ENCODE results near the gene ZDHHC11B.
"Not testable (repeated sequence)": the region's sequence is repeated elsewhere in the genome, so short reads cannot be mapped to it uniquely, and the experiment has no call there.

Gene ZDHHC11B

GRCh38 chr5:684751-685216, 99.7 kb downstream of the ZDHHC11B start:
- Histone ChIP-seq H3K4me2 (ENCODE audit: low read length) (no peak overlapping the region), H3K4me3 (ENCODE audit: low read length) (no peak overlapping the region), H3K79me2 (ENCODE audit: control insufficient read depth, low read length) (no peaks in the 10 kb centered on the region), H3K36me3 (ENCODE audit: control insufficient read depth, low read length) (no peaks in the 10 kb centered on the region), H3K27me3 (ENCODE audit: control insufficient read depth, low read length) (no peaks in the 10 kb centered on the region), H3K9me2 (replicated peaks; ENCODE audit: control insufficient read depth, low read length) (no peaks in the 10 kb centered on the region), H3K4me1 (ENCODE audit: control insufficient read depth, low read length) (no peaks in the 10 kb centered on the region), H4K20me1 (ENCODE audit: control insufficient read depth, insufficient read depth, low read depth, low read length) (no peaks in the 10 kb centered on the region), H3K27ac (ENCODE audit: low read depth, low read length) (no peak overlapping the region), H3F3A (ENCODE audit: control insufficient read depth, insufficient read depth) (no peaks in the 10 kb centered on the region), H3K9me3 (ENCODE audit: control insufficient read depth, insufficient read depth, low read length) (no peaks in the 10 kb centered on the region)
- no peak for TF ChIP-seq EZH2phosphoT487 (IDR thresholded peaks at IDR 0.05; ENCODE audit: borderline replicate concordance, low read length)
- TF ChIP-seq, protein P1, sequence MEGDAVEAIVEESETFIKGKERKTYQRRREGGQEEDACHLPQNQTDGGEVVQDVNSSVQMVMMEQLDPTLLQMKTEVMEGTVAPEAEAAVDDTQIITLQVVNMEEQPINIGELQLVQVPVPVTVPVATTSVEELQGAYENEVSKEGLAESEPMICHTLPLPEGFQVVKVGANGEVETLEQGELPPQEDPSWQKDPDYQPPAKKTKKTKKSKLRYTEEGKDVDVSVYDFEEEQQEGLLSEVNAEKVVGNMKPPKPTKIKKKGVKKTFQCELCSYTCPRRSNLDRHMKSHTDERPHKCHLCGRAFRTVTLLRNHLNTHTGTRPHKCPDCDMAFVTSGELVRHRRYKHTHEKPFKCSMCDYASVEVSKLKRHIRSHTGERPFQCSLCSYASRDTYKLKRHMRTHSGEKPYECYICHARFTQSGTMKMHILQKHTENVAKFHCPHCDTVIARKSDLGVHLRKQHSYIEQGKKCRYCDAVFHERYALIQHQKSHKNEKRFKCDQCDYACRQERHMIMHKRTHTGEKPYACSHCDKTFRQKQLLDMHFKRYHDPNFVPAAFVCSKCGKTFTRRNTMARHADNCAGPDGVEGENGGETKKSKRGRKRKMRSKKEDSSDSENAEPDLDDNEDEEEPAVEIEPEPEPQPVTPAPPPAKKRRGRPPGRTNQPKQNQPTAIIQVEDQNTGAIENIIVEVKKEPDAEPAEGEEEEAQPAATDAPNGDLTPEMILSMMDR (IDR thresholded peaks at IDR 0.05; ENCODE audit: low read depth, low read length, poor library complexity, severe bottlenecking) = no peak

DNA sequence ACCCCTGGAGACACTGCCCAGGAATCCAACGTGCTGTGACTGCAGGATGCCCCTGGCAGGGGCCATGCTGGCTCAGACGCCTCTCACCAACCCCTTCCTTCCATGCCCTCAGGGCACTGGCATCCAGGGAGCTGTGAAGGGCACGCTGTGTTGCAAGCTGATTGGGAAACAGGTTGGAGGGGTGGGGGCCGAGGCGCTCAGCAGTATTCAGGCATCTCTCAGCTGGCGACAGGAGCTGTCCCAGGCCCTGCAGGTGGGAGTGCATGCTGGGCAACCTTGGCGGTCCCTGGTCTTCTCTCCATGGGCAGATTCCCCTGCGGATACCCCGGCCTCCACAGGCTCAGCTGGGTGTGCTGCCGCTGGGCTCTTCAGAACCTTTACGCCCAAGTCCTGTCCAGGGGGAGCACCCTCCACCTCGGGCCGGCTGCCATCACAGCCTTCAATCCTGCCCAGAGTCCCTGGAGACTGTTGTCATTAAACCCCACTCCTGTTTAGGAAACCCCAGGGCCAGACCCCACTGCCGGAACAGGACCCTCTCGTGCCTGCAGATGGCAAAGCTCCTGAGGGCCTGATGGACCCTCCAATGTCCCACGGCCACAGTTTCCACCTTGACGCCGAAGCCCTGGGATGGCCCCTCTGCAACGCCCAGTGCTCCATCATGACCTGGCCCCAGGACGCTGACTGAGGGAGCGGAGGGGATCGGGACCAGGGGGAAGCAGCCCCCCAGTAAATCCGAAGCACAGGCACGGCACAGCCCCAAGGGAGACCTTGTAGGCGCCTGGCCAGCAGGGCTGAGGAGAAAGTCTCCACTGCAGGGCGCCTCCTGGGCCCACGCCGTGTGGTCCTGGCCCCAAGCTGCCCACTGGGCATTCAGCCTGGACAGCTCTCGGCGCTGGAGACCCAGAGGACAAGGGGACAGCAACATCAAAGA, 100.7 kb downstream of the ZDHHC11B start:
- Histone ChIP-seq H3K79me2 (ENCODE audit: control insufficient read depth, low read length) (no peaks in the 10 kb centered on the region), H3K27ac (ENCODE audit: low read depth, low read length) (no peak overlapping the region), H4K20me1 (ENCODE audit: control insufficient read depth, insufficient read depth, low read depth, low read length) (no peaks in the 10 kb centered on the region), H3K27me3 (ENCODE audit: control insufficient read depth, low read length) (no peaks in the 10 kb centered on the region), H3K4me1 (ENCODE audit: control insufficient read depth, low read length) (no peaks in the 10 kb centered on the region), H3K9me2 (replicated peaks; ENCODE audit: control insufficient read depth, low read length) (no peaks in the 10 kb centered on the region), H3K9me3 (ENCODE audit: control insufficient read depth, insufficient read depth, low read length) (no peaks in the 10 kb centered on the region), H3K4me3 (ENCODE audit: low read length) (no peak overlapping the region), H3K4me2 (ENCODE audit: low read length) (no peak overlapping the region), H3K36me3 (ENCODE audit: control insufficient read depth, low read length) (no peaks in the 10 kb centered on the region), H3F3A (ENCODE audit: control insufficient read depth, insufficient read depth) (no peaks in the 10 kb centered on the region)
- no peak for TF ChIP-seq EZH2phosphoT487 (IDR thresholded peaks at IDR 0.05; ENCODE audit: borderline replicate concordance, low read length)
- TF ChIP-seq, protein P1 (IDR thresholded peaks at IDR 0.05; ENCODE audit: low read depth, low read length, poor library complexity, severe bottlenecking) = no peak

GRCh38 chr5:682651-683358, 101.7 kb downstream of the ZDHHC11B start:
- H3K9me2 ChIP-seq (replicated peaks; ENCODE audit: control insufficient read depth, low read length); H4K20me1 ChIP-seq (ENCODE audit: control insufficient read depth, insufficient read depth, low read depth, low read length); H3F3A ChIP-seq (ENCODE audit: control insufficient read depth, insufficient read depth); H3K36me3 ChIP-seq (ENCODE audit: control insufficient read depth, low read length); H3K4me3 ChIP-seq (ENCODE audit: low read length); H3K4me1 ChIP-seq (ENCODE audit: control insufficient read depth, low read length); H3K9me3 ChIP-seq (ENCODE audit: control insufficient read depth, insufficient read depth, low read length); H3K79me2 ChIP-seq (ENCODE audit: control insufficient read depth, low read length); H3K27me3 ChIP-seq (ENCODE audit: control insufficient read depth, low read length); H3K4me2 ChIP-seq (ENCODE audit: low read length); H3K27ac ChIP-seq (ENCODE audit: low read depth, low read length): not testable (repeated sequence)

GRCh38 chr5:682216-682615, 102.3 kb downstream of the ZDHHC11B start:
- not testable (repeated sequence) for H3K9me2 ChIP-seq (replicated peaks; ENCODE audit: control insufficient read depth, low read length); H3F3A ChIP-seq (ENCODE audit: control insufficient read depth, insufficient read depth); H3K4me1 ChIP-seq (ENCODE audit: control insufficient read depth, low read length); H3K9me3 ChIP-seq (ENCODE audit: control insufficient read depth, insufficient read depth, low read length); H3K27me3 ChIP-seq (ENCODE audit: control insufficient read depth, low read length); H3K27ac ChIP-seq (ENCODE audit: low read depth, low read length); H3K79me2 ChIP-seq (ENCODE audit: control insufficient read depth, low read length); H3K4me2 ChIP-seq (ENCODE audit: low read length); H3K4me3 ChIP-seq (ENCODE audit: low read length); H4K20me1 ChIP-seq (ENCODE audit: control insufficient read depth, insufficient read depth, low read depth, low read length); H3K36me3 ChIP-seq (ENCODE audit: control insufficient read depth, low read length)

- not testable (repeated sequence) for H3K27ac ChIP-seq (ENCODE audit: low read depth, low read length); H3K79me2 ChIP-seq (ENCODE audit: control insufficient read depth, low read length); H3K4me1 ChIP-seq (ENCODE audit: control insufficient read depth, low read length)
These were observed 103.0 kb downstream of the ZDHHC11B start for GRCh38 chr5:681317-682191.

DNA sequence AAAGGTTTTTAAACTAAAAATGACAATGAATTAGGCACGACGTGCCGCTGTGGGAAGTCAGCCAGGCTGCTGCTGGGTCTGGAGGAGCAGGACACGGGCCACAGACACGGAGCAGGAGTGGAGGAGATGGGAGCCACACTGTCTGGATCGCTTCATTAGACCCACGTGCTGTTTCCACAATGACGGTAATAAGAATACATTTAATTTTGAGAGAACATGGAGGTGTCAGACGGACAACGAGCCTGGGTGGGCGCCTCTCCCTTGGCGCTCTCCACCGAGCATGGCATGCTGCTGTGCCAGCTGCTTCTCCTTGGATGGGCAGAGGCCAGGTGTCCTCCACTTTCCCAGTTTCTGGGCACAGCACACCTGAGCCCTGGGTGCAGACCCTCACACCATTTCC, 103.7 kb downstream of the ZDHHC11B start:
- H3K4me3 ChIP-seq (ENCODE audit: low read length); H3K9me3 ChIP-seq (ENCODE audit: control insufficient read depth, insufficient read depth, low read length); H3K27me3 ChIP-seq (ENCODE audit: control insufficient read depth, low read length); H3K4me2 ChIP-seq (ENCODE audit: low read length); H3K9me2 ChIP-seq (replicated peaks; ENCODE audit: control insufficient read depth, low read length); H3K79me2 ChIP-seq (ENCODE audit: control insufficient read depth, low read length); H3F3A ChIP-seq (ENCODE audit: control insufficient read depth, insufficient read depth); H3K4me1 ChIP-seq (ENCODE audit: control insufficient read depth, low read length); H3K27ac ChIP-seq (ENCODE audit: low read depth, low read length); H4K20me1 ChIP-seq (ENCODE audit: control insufficient read depth, insufficient read depth, low read depth, low read length); H3K36me3 ChIP-seq (ENCODE audit: control insufficient read depth, low read length): not testable (repeated sequence)

More at GRCh38 chr5:681317-682191, 103.0 kb downstream of the ZDHHC11B start:
- not testable (repeated sequence) for H3K9me2 ChIP-seq (replicated peaks; ENCODE audit: control insufficient read depth, low read length); H4K20me1 ChIP-seq (ENCODE audit: control insufficient read depth, insufficient read depth, low read depth, low read length); H3K9me3 ChIP-seq (ENCODE audit: control insufficient read depth, insufficient read depth, low read length); H3K4me3 ChIP-seq (ENCODE audit: low read length); H3K4me2 ChIP-seq (ENCODE audit: low read length); H3F3A ChIP-seq (ENCODE audit: control insufficient read depth, insufficient read depth); H3K27me3 ChIP-seq (ENCODE audit: control insufficient read depth, low read length); H3K36me3 ChIP-seq (ENCODE audit: control insufficient read depth, low read length)

Measured in DOHH2 (cell line).